Measurements from ENCODE around the gene MYOZ3.

Gene MYOZ3

DNA sequence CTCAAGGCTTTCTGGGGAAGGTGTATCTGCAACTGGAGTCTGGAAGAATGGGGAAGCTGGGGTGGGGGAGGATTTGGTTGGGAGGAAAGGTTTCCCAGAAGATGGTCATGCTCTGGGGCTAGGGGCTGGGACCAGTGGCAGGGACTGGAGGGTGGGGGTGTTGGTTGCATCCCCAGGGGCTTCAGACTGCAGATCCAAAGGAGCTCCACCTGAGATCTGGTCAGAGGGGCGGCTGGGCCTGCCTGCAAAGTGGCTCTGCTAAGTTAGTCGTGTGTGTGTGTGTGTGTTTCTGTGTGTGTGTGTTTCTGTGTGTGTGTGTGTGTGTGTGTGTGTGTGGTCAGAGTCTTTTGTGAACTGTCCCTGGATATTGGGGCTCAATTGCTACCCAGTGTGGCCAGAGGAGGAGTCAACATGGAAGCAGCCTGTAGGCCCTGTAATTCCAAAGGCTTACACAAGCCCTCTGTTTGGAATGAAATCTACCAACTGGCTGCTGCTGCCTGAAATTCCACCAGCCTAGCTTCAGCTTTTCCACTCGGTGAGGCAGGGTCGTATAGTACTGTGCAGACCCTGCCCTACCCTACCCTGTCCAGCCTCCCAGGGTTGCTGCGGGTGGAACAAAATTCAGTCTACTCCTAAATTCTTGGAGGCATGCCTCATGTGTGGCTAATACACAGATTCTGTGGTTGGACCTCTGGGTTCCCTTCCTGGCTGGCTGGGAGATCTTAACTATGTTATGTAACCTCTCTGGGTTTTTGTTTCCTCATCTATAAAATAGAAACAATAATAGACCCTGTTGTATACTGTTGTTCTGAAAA is 33.1 kb upstream of the MYOZ3 start:
- no peak for DNase-seq

GRCh38 chr5:150628936-150629485 is 32.0 kb upstream of the MYOZ3 start:
- DNase-seq, result no peak

DNA sequence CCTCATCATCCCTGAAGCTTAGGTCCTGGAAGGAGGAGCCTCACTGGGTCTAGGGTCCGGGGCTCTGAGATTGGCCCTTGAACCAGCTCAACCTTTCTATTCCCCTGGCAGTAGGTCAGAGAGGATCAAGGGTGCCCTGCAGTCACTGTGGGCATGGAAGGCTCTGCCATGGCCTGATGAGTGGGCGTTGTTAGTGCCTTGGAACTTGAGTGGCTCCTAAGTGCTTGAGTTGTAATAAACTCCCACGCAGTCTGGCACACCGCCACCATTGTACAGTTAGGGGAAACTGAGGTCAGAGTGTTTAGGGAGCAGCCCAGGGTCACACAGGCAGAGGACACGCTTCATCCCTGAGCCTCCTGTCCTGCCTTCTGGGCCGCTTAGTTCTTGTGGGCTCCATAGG is 31.0 kb upstream of the MYOZ3 start:
- DNase-seq, result no peak

DNA sequence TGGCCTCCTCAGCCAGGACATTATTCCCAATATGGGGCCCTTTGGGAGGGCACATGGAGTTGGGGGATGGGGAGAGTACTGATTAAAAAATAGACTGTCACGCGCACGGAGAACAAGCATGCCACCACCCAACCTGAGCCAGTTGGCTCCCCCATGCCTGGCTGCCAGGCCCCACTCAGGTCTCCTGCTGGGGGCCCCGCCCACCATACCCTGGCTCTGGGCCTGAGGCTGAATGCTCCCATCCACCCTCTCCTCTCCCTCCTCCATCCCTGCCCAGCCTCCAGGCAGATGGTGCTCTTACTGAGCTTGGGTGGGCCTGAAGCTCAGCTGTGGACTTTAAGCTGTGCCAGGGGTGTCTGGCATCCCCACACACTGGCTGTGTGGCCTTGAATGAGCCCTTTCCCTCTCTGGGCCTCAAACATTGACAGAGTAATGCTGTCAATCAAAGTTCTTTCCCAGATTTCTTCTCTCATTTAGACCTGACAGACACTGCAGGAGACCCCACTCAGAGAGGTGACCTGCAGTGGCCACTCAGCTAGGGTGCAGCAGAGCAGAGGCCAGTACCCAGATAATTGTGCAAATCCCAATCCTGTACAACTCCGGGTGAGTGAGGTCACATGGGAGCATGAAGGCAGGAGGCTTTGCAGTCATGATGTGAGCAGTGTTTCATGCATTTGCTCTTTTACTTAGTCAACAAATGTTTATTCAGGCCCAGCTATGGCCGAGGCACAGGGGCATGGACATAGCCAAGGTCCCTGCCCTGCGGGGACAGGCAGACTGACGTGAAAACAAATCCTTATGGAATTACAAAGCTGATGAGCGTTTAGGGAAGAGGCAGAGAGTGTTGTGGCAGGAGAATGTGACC is 30.4 kb upstream of the MYOZ3 start:
- DNase-seq, result no peak

- no peak for DNase-seq
These were observed 29.7 kb upstream of the MYOZ3 start for GRCh38 chr5:150631326-150631701.

DNA sequence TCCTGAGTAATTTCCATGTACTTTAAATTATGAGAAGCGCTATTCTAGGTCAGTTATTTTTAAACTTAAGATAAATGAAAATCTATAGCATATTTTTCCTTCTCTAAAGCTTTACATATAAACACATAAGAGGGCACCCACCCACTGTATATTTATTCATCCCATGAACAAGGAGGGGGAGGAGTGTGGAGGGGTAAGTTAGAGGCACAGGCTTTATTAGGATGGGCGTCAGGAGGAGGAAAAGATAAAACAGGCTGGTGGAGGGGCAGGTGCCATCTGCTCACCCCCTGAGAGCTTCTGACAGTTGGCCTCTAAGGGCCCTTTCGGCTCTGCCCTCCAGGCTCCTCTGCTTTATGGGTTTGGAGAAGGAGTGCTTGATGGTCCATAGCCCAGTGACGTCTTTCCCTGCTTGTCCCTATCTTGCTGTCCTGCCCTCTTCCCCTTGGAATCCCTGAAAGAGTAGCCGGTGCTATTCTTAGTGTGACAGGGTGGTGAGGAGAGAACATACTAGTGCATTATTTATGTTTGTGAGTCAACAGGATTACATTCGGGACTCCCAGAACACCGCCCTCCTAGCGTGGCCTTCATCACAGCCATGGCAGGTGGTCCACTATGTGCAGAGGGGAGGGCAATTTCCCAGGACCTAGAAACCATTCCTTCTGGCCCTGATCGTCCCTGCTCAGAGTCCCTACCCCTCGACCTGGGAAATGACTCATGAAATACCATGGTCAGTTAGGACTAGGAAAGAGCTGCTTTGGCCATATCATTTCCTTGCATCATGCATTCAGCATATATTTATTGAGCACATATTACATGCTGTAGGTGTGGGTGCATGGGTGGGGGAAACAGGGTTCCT is 28.5 kb upstream of the MYOZ3 start:
- no peak for DNase-seq

DNA sequence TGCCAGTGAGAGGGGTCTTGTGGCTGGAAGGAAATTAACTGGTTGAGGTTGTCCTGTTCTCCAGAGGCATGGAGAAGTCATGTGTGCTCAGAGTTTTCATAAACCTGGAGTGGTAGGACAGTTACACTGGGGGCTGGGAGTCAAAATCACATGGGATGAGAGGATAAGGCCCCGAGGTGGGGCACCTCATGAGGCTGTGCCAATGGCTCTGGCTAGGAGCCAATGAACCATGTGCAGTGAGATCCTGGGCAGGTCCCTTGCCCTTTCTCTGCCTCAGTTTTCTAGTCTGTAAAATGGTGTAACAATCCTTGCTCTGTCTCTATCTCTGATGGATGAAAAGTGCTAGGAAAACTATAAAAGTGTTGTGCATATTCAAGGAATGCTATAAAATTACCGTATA is 27.6 kb upstream of the MYOZ3 start:
- no peak for DNase-seq

DNA sequence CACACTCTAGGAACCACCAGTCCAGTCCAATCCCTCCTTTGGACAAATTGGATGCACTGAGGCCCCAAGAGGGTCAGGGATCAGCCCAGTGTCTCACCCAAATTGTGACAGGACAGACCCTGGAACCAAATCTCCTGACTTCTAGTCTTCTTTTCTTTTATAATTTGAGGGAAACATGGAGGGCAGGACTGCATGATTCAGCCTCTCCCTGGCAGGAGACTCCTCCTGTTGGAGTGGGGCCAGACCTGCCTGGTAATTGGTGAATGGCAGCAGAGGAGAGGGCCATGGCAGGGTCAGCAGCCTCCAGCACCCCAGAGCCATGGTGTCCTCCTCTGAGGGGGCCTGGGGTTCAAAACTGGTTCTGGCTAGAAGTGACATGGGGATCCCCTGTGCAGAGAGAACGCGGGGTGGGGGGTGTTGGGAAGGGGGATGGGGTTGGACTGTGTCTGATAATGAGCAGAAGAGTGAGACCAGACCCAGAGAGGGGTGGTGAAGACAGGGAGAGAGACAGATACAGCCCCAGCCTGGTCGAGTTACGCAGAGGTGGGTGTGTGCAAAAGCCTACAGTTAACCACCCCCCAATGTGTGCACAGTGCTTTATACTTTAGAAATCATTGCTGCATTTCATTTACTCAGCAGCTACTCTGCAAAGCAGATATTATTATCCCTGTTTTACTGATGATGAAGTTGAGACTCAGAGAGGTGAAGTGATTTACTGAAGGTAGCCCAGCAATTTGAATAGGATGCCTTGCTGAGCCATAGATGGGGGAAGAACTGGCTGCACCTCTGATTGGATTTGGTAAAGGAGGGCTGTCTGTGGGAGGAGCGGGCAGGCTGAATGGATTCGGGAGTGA is 24.4 kb upstream of the MYOZ3 start:
- no peak for DNase-seq

DNA sequence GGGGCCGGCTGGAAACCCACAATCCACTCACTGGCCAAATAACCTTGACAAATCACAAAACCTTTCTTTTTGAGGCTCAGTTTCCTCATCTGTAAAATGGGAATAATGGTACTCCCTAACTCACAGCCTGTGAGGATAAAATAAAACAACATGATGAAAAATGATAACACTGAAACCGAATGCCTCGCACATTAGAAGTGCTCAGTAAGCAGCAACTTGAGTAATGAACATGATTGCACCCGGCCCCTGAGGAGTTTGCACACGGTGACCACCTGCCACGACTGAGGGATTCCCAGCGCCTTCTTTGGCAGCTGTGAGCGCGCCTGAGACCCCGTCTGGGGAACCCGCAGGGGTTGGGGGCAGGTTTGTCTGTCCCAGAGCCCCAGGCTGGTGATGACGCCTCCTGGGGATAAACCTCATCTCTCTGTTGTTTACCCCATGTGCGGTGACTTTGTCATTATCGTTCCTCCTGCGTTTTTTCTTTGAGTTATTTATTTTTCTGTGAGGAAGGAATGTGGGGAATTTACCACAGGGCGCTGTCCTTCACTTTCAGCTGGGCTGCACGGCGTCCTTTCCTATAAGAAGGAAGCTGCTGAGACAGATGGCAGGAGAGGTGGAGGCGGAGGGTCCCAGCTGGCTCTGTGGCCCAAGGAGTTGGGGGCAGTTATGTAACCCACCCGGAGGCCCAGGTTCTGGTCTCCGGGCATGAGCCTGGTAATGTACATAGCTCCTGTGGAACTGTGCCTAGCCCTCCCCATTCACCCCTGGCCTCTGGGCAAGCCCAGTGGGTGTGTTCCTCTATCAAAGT is 23.6 kb upstream of the MYOZ3 start:
- DNase-seq, result no peak

DNA sequence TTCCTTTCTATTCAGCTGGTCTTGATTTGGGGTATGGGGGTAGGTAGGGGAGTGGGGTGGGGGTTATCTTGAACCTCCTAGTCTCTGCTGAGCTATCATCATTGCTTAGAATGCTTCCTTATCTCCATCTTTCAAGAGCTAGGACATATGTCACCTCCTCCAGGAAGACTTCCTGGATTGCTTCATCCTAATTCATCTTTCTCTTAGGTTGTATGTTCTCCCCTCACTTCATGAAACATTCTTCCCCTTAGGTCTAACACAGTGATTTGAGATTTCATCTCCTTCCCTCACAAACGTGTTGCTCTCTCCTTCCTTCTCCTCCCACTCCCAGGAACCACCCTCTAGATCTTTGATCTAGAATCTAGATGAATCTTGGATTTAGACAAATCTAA is 23.0 kb upstream of the MYOZ3 start:
- no peak for DNase-seq

DNA sequence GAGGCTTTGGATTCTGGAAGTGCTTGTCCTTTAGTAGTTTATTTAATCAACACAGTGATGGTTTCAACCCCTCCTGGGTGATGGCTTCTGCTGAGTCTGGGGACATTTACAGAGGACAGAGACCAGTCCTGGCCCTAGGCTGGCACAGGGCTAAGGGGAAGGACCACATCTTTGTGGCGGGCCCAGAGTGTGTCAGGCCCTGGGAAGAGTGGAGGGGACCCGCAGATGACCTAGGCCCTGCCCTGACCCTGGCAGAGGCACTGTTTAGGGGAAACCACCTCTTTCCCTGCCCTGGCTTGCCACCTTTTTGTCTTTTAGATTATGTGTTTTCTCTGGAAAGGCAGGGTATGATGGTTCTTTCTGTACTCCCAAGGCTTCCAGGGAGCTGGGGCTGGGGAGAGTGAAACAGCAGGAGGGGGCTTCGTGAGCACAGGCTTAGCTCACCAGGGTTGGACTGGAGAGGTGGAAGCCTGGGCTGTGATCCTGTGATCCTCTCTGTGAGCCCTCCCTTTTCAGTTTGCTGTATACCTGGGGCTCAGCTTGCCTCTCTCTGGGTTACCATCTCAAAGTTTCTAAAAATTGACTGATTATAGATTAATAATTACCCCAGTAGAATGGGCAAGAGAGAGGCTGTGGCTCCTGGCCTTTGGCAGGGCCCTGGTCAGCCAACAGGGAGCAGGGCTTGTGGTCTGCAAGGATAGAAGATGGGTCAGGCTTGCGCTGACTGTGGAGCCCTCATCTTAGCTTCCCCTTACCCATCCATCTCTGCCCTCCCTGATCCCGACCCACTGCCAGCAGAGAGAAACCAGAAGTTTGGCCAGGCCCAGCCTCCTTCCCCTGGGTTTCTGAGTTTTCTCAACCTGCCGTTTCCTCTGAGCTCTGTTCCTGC is 22.3 kb upstream of the MYOZ3 start:
- DNase-seq, result no peak

- DNase-seq, result no peak
These were observed 21.7 kb upstream of the MYOZ3 start for GRCh38 chr5:150639377-150639692.

DNA sequence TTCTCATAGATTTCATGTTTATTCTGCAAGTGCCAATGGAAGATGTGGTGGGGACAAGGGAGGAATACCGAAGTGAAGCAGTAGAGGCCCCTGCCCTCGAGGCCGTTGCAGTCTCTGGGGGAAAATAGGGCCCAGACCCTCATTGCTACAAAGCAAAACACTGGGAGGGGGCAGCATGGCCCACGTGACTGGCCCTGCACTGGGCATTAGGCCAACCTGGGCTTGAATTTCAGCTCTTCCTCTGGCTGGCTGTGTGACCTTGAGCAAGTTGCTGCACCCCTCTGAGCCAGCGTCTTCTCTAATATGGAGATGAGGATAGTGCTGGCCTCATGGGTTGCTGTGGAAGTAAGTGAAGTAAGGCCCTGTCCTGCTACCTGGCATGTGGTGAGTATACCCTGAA is 21.3 kb upstream of the MYOZ3 start:
- no peak for DNase-seq

GRCh38 chr5:150640311-150641005 is 20.6 kb upstream of the MYOZ3 start, which contains the start of gene SYNPO:
SYNPO (plus strand) TSS chr5:150640660; CDS start chr5:150648276, 7,616 bp downstream.
- no peak for DNase-seq

GRCh38 chr5:150641006-150641570 is 20.0 kb upstream of the MYOZ3 start:
- no peak for DNase-seq

DNA sequence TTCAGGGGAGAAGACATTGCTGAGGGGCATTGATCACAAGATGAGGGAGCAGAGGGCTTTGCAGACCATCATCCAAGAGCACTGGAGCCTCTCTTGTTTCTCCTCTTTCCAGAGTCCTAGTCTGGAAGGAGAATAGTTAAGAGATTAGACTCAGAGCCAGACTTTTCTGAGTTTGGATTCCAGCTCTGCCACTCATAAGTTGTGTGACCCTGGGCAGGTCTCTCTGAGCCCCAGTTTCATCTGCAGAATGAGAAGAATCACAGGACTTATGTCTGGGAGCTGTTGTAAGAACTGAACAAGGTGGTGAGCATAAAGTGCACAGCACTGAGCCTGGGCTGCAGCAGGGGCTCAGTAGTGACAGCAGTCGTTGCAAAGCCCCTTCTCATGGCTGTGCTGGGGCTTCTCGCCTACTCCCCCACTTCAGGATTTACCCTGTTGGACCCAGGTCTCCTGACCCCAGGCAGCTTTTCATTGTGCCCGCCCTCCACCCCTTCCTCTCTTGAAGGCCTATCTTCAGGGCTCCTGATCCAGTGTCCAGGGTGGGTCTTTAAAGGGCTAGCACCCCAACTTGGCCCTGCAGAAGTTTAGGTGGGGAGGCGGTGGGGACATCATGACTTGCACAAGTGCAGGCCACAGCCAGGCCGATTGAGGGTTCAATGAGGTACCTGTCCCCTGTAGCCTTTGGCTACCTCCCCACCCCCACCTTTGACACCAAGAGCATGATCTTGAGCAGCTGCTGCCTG is 19.1 kb upstream of the MYOZ3 start:
- DNase-seq, result no peak

DNA sequence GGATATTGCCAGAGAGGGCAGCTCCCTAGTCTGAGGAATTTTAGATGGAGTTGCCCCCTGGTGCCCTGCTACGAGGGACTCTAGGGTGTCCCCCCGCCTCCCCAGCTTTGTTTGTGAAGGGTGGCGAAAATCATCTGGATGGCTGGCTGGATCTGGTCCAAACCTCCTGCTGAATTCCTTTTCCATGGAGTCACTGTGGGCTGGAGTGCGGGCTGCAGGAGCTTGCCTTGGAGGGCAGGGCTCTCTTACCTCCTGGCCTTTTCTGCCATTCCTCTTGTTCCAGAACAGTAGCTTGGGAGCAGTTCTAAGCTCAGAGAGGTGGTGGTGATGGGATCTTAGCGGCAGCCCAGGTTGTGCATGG is 18.5 kb upstream of the MYOZ3 start:
- DNase-seq, result no peak

DNA sequence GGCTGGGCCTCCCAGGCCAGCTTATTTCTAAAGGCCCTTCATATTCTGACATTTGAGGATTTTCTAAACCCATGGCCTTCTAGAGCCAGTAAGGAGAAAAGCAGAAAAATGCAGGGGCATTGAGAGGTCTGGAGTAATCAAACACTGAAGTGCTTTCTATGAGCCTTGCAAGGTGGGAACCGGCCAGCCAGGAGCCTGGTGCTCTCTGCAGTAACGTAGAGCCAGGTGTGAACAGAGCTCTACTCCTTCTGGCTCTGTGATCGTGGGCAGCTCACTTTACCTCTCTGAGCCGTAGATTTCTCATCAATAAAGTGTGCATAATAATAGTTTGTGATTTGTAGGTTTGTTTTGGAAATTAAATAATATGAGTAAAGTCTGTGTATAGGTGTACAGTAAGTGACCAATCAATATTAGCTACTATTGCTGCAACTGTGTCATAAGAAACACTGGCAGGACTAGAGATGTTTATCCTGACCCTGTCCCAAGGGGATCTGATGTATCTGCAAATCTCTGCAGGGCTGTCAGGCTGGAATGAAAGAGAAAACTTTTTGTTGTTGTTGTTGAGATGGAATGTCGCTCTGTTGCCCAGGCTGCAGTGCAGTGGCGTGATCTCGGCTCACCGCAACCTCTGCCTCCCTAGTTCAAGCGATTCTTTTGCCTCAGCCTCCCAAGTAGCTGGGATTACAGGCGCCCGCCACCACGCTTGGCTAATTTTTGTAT is 17.9 kb upstream of the MYOZ3 start:
- no peak for DNase-seq

Measured in KG1 (cell line).